Muscle of arm (tissue), 12 donors: ENCODE data around the gene SIDT1. TPM values are rescaled to one million over a fixed set of nuclear protein-coding genes. Genes with fewer than 3 reads are reported as not detected.

ENCODE experiments used
- polyA plus RNA-seq, 12 donors: library from polyadenylated mRNA; unstranded; fragments of 120-200 nt; gene quantifications; one replicate each; pipeline ENCODE4 v1.2.1, GENCODE V29; 2013; ENCODE audit not compliant: insufficient read length in 12 of 12

SIDT1 gene
- polyA plus RNA-seq, 12 donors, result 1.3 to 16.6 (median 2.2) TPM; not detected in 1

Other genes with a start within 250 kb of the SIDT1 start
- gene CFAP44, start 91.1 kb upstream of the SIDT1 start, polyA plus RNA-seq, result 10 to 100 TPM in 4 of 12 donors, 1 to 10 TPM in 7, not detected in 1; 2.8 to 20.4 (median 8.4) TPM
- 10 to 100 TPM in 6 of 12 donors, 1 to 10 TPM in 5, not detected in 1; 6.5 to 17.4 (median 10.5) TPM for gene SPICE1, start 17.4 kb upstream of the SIDT1 start, polyA plus RNA-seq
- 10 to 100 TPM in 11 of 12 donors, not detected in 1; 13.0 to 25.2 (median 19.7) TPM for gene USF3, start 164.1 kb downstream of the SIDT1 start, polyA plus RNA-seq
- 100 to 1,000 TPM; 102 to 226 (median 166) TPM for gene NAA50, start 213.7 kb downstream of the SIDT1 start, polyA plus RNA-seq
- gene ATP6V1A, start 214.5 kb downstream of the SIDT1 start, polyA plus RNA-seq, result 10 to 100 TPM in 11 of 12 donors, not detected in 1; 14.1 to 38.6 (median 19.6) TPM